Smooth muscle cell (in vitro differentiated cells): ENCODE measurements around the gene MLANA. TPM values are rescaled to one million over a fixed set of nuclear protein-coding genes. Genes with fewer than 3 reads are reported as not detected.
"Not testable (repeated sequence)": the region's sequence is repeated elsewhere in the genome, so short reads cannot be mapped to it uniquely, and the experiment has no call there.

Source experiments
- DNase-seq: peaks from one replicate; lab custom pipeline; 2025; ENCODE audit not compliant: unreplicated experiment; lab: John Stamatoyannopoulos, UW
- H2AFZ ChIP-seq: fragments of 200-600 bp; sonication (generic); 2 replicates; pipeline ENCODE4 v1.6.0; 2016; ENCODE audit warnings: antibody characterized with exemption, low read depth, mild to moderate bottlenecking
- H3F3A ChIP-seq: fragments of 200-600 bp; sonication (generic); 2 replicates; pipeline ENCODE4 v1.6.0; 2017; ENCODE audit warnings: antibody characterized with exemption, low read depth
- H3K27ac ChIP-seq: fragments of 200-600 bp; sonication (generic); 2 replicates; pipeline ENCODE4 v1.5.1; 2016; ENCODE audit warnings: low read depth, mild to moderate bottlenecking
- H3K27me3 ChIP-seq: fragments of 200-600 bp; sonication (generic); 2 replicates; pipeline ENCODE4 v1.6.1; 2016; ENCODE audit warnings: low read depth, mild to moderate bottlenecking
- H3K36me3 ChIP-seq: fragments of 200-600 bp; sonication (generic); 2 replicates; pipeline ENCODE4 v1.5.1; 2016; ENCODE audit warnings: low read depth
- H3K4me1 ChIP-seq: fragments of 200-600 bp; sonication (generic); 2 replicates; pipeline ENCODE4 v1.5.1; 2016; ENCODE audit warnings: low read depth
- H3K4me2 ChIP-seq: fragments of 200-600 bp; sonication (generic); 2 replicates; pipeline ENCODE4 v1.6.0; 2016; ENCODE audit warnings: mild to moderate bottlenecking
- H3K4me3 ChIP-seq: fragments of 200-600 bp; sonication (generic); 2 replicates; pipeline ENCODE4 v1.5.1; 2016; ENCODE audit warnings: mild to moderate bottlenecking
- H3K79me2 ChIP-seq: fragments of 200-600 bp; sonication (generic); 2 replicates; pipeline ENCODE4 v1.6.0; 2016; ENCODE audit warnings: low read depth, mild to moderate bottlenecking
- H3K9ac ChIP-seq: fragments of 200-600 bp; sonication (generic); 2 replicates; pipeline ENCODE4 v1.6.0; 2016; ENCODE audit warnings: low read depth
- H3K9me3 ChIP-seq: fragments of 200-600 bp; sonication (generic); replicated peaks from 2 replicates; pipeline ENCODE4 v1.5.1; 2016; ENCODE audit warnings: low read depth
- H4K20me1 ChIP-seq: fragments of 200-600 bp; sonication (generic); 2 replicates; pipeline ENCODE4 v1.6.0; 2016; ENCODE audit warnings: low read depth
- CTCF ChIP-seq: fragments of 200-600 bp; sonication (generic); IDR thresholded peaks from 2 replicates; pipeline ENCODE4 v1.5.1; 2017; ENCODE audit warnings: borderline replicate concordance, mild to moderate bottlenecking, antibody characterized with exemption; ENCODE audit not compliant: insufficient read depth, poor library complexity, severe bottlenecking
- WGBS: methylation state at CpG from one replicate; pipeline ENCODE4 v1.1.7; 2016; ENCODE audit warnings: low lambda C conversion rate; 5-methylcytosine and 5-hydroxymethylcytosine counted together
- polyA plus RNA-seq: library from polyadenylated mRNA; unstranded; fragments of >200 nt; fragmentation: Nextera tagmentation; extraction: Ambion mirVana; gene quantifications from 2 replicates; pipeline ENCODE4 v1.2.1, GENCODE V29; 2016
- total RNA-seq: library from RNA; depleted of rRNA; stranded (reverse); fragments of >200 nt; gene quantifications from 2 replicates; pipeline ENCODE4 v1.2.3, GENCODE V29; 2014

Gene MLANA
- total and polyA plus RNA-seq, 2 experiments from 2014 or later = not detected

GRCh38 chr9:5874048-5874447, 16.6 kb upstream of the MLANA start:
- TF ChIP-seq CTCF = no peak
- H3K27ac ChIP-seq = no peak overlapping the region
- H4K20me1 ChIP-seq = no peaks in the 10 kb centered on the region
- H3K79me2 ChIP-seq = no peaks in the 10 kb centered on the region
- H3K4me2 ChIP-seq = no peak overlapping the region
- H2AFZ ChIP-seq = no peak overlapping the region
- no peaks in the 10 kb centered on the region for H3K4me1 ChIP-seq
- H3K4me3 ChIP-seq = no peak overlapping the region
- whole genome bisulfite sequencing = 98% methylated on average over 2 of the region's 2 CpGs
- H3K36me3 ChIP-seq = no peaks in the 10 kb centered on the region
- no peak overlapping the region for H3K9ac ChIP-seq
- H3F3A ChIP-seq = peaks cover 3% of the 10 kb centered on the region
- no peaks in the 10 kb centered on the region for H3K9me3 ChIP-seq
- no peak for DNase-seq
- H3K27me3 ChIP-seq = no peaks in the 10 kb centered on the region

- Histone ChIP-seq H3K4me3 (no peak overlapping the region), H3K9me3 (no peaks in the 10 kb centered on the region), H4K20me1 (no peaks in the 10 kb centered on the region), H3K79me2 (no peaks in the 10 kb centered on the region), H3F3A (peaks cover 3% of the 10 kb centered on the region), H3K36me3 (no peaks in the 10 kb centered on the region), H3K9ac (no peak overlapping the region), H3K4me2 (no peak overlapping the region), H3K27ac (no peak overlapping the region), H2AFZ (no peak overlapping the region), H3K27me3 (no peaks in the 10 kb centered on the region), H3K4me1 (no peaks in the 10 kb centered on the region)
- TF ChIP-seq CTCF = no peak
- no peak for DNase-seq
- 89% methylated on average over 1 of the region's 1 CpG for WGBS
Observed at GRCh38 chr9:5876026-5876425, 14.7 kb upstream of the MLANA start.

- Histone ChIP-seq H3K27ac (no peak overlapping the region), H3K4me1 (no peaks in the 10 kb centered on the region), H3K27me3 (no peaks in the 10 kb centered on the region), H3K4me3 (no peak overlapping the region), H4K20me1 (no peaks in the 10 kb centered on the region), H3F3A (peaks cover 3% of the 10 kb centered on the region), H3K9ac (no peak overlapping the region), H3K79me2 (no peaks in the 10 kb centered on the region), H3K36me3 (no peaks in the 10 kb centered on the region), H3K4me2 (no peak overlapping the region), H3K9me3 (no peaks in the 10 kb centered on the region), H2AFZ (no peak overlapping the region)
- no peak for DNase-seq
- 84% methylated on average over 7 of the region's 7 CpGs for WGBS
- no peak for TF ChIP-seq CTCF
Observed at GRCh38 chr9:5876711-5877110, 14.0 kb upstream of the MLANA start.

- 26% methylated on average over 10 of the region's 10 CpGs for WGBS
- no peaks in the 10 kb centered on the region for H3K36me3 ChIP-seq
- H4K20me1 ChIP-seq = no peaks in the 10 kb centered on the region
- H3K4me3 ChIP-seq = peak overlapping the region; percentile 14
- peaks cover 3% of the 10 kb centered on the region for H3F3A ChIP-seq
- H3K9ac ChIP-seq = peak overlapping the region; percentile 47
- H3K27me3 ChIP-seq = no peaks in the 10 kb centered on the region
- TF ChIP-seq CTCF = no peak
- no peak for DNase-seq
- H3K4me1 ChIP-seq = no peaks in the 10 kb centered on the region
- no peaks in the 10 kb centered on the region for H3K79me2 ChIP-seq
- peak overlapping the region; percentile 46 for H2AFZ ChIP-seq
- H3K27ac ChIP-seq = peak overlapping the region; percentile 78
- H3K9me3 ChIP-seq = no peaks in the 10 kb centered on the region
- peak overlapping the region; percentile 76 for H3K4me2 ChIP-seq
Observed at GRCh38 chr9:5879419-5880181, 11.1 kb upstream of the MLANA start.

- not testable (repeated sequence) for H3K4me1 ChIP-seq, DNase-seq, H3K4me2 ChIP-seq, H3K9me3 ChIP-seq, H3K4me3 ChIP-seq, H3K27ac ChIP-seq, H3K27me3 ChIP-seq, H3K9ac ChIP-seq, H3K36me3 ChIP-seq, H2AFZ ChIP-seq, H3K79me2 ChIP-seq, H3F3A ChIP-seq, H4K20me1 ChIP-seq
- WGBS = 92% methylated on average over 5 of the region's 5 CpGs
Observed at GRCh38 chr9:5882244-5883012, 8.3 kb upstream of the MLANA start.
